Ascending aorta (tissue), 2 donors: Measurements from ENCODE around the gene CGAS. TPM values are rescaled to one million over a fixed set of nuclear protein-coding genes. Genes with fewer than 3 reads are reported as not detected.

Source experiments
- DNase-seq, 2 donors: peaks; one replicate each; pipeline ENCODE4 v3.0.0-alpha.2; 2019; ENCODE audit warnings: low spot score in 2 of 2
- H3K27ac ChIP-seq, 2 donors: fragments of 200-600 bp; sonication (generic); one replicate each; pipeline ENCODE4 v1.5.1; 2016 to 2017; ENCODE audit warnings: mild to moderate bottlenecking in 1 of 2
- H3K27me3 ChIP-seq: fragments of 200-600 bp; sonication (generic); one replicate; pipeline ENCODE4 v1.5.1; 2017
- H3K36me3 ChIP-seq, 2 donors: fragments of 200-600 bp; sonication (generic); one replicate each; pipeline ENCODE4 v1.5.1; 2016
- H3K4me1 ChIP-seq, 2 donors: fragments of 200-600 bp; sonication (generic); one replicate each; pipeline ENCODE4 v1.5.1; 2016 to 2017; ENCODE audit warnings: mild to moderate bottlenecking in 1 of 2
- H3K4me3 ChIP-seq, 2 donors: fragments of 200-600 bp; sonication (generic); one replicate each; pipeline ENCODE4 v1.5.1; 2016 to 2017; ENCODE audit warnings: mild to moderate bottlenecking in 1 of 2
- H3K9me3 ChIP-seq, 2 donors: fragments of 200-600 bp; sonication (generic); one replicate each; pipeline ENCODE4 v1.5.1; 2016
- intact Hi-C: fragments of 100-400 bp; cut with DNase I; formaldehyde crosslinking; loops from one replicate; pipeline ENCODE4 v1.15.1; 2023
- total RNA-seq: library from RNA; depleted of rRNA; stranded (reverse); fragments of >200 nt; gene quantifications from one replicate; pipeline ENCODE4 v1.1.0, GENCODE V29; 2016
- TF ChIP-seq, protein P1 (sequence below), 3 experiments: fragments of 200-600 bp in 2 of 3; fragments of 450-650 bp in 1 of 3; sonication (generic) in 2 of 3; IDR thresholded peaks; one replicate each; pipeline ENCODE4 v1.5.1; 2016 to 2019; ENCODE audit warnings: antibody characterized with exemption in 3 of 3, mild to moderate bottlenecking in 1 of 3, moderate library complexity in 1 of 3

CGAS gene
- total RNA-seq, 1 donor from 2014 or later, result 15.9 TPM

GRCh38 chr6:73455865-73456629 lies 4.0 kb upstream of the CGAS start:
- Histone ChIP-seq H3K9me3 (no peaks in the 10 kb centered on the region), H3K27ac (no peak overlapping the region), H3K4me1 (no peaks in the 10 kb centered on the region), H3K36me3 (no peaks in the 10 kb centered on the region), H3K27me3 (no peaks in the 10 kb centered on the region), H3K4me3 (no peak overlapping the region)
- intact Hi-C loops, result no loop called here
- DNase-seq, result no peak
- TF ChIP-seq, protein P1, sequence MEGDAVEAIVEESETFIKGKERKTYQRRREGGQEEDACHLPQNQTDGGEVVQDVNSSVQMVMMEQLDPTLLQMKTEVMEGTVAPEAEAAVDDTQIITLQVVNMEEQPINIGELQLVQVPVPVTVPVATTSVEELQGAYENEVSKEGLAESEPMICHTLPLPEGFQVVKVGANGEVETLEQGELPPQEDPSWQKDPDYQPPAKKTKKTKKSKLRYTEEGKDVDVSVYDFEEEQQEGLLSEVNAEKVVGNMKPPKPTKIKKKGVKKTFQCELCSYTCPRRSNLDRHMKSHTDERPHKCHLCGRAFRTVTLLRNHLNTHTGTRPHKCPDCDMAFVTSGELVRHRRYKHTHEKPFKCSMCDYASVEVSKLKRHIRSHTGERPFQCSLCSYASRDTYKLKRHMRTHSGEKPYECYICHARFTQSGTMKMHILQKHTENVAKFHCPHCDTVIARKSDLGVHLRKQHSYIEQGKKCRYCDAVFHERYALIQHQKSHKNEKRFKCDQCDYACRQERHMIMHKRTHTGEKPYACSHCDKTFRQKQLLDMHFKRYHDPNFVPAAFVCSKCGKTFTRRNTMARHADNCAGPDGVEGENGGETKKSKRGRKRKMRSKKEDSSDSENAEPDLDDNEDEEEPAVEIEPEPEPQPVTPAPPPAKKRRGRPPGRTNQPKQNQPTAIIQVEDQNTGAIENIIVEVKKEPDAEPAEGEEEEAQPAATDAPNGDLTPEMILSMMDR (IDR thresholded peaks at IDR 0.05), result no peak

DNA sequence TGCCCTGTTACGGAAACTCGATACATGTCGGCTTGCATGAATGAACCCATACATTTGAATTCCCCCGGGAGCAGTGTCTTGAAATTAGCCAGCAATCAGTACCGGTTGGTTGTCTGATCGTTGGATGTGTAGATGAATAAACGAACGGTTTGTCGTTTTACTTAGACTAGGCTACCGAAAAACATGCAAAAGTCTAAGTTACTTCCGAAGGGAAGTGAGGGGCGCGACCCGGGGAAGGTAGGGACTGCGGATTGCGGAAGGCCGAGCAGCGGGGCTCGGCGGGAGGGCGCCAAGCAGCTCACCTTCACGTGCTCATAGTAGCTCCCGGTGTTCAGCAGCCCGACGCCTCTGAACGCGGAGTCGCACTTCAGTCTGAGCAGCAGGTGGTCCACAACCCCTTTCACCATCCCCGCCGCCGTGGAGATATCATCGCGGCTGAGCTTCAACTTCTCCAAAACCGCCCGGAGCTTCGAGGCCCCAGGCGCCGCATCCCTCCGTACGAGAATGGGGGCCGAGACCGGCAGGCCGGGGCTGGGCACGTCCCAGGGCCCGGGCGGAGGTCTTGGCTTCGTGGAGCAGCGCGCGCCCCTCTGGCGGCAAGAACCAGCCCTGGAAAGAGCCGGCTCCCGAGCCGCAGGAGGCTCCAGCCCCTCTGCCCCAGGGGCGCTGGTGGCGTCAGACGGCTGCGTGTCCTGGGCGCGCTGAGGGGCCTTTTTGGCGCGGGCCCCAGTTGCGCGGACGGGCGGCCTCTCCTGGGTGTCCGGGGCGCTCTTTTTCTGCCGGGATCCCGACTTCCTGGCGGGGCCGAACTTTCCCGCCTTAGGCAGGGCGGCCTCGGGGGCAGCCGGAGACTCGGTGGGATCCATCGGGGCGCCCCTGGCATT lies 632 bp downstream of the CGAS start:
- H3K36me3 ChIP-seq, result no peaks in the 10 kb centered on the region
- H3K9me3 ChIP-seq, result no peaks in the 10 kb centered on the region
- H3K4me3 ChIP-seq, result peak overlapping the region; percentile 69 to 78
- TF ChIP-seq, protein P1 (IDR thresholded peaks at IDR 0.05), result no peak
- intact Hi-C loops, result loop anchor here (5.0 kb wide), 2 partner anchors 136 to 201 kb away; partner anchors contain the start of gene SLC17A5
- H3K27ac ChIP-seq, result peak overlapping the region; percentile 72 to 91
- no peaks in the 10 kb centered on the region for H3K27me3 ChIP-seq
- no peaks in the 10 kb centered on the region for H3K4me1 ChIP-seq
- peak in 1 of 2 donors; percentile 73 for DNase-seq

- H3K4me3 ChIP-seq, result no peak overlapping the region
- H3K27ac ChIP-seq, result no peak overlapping the region
- DNase-seq, result no peak
- H3K4me1 ChIP-seq, result no peaks in the 10 kb centered on the region
- no peaks in the 10 kb centered on the region for H3K9me3 ChIP-seq
- TF ChIP-seq, protein P1 (IDR thresholded peaks at IDR 0.05), result no peak
- no peaks in the 10 kb centered on the region for H3K27me3 ChIP-seq
- peaks cover 7 to 38% of the 10 kb centered on the region in 2 donors for H3K36me3 ChIP-seq
- intact Hi-C loops, result no loop called here
Measured at GRCh38 chr6:73443555-73443954, 8.5 kb downstream of the CGAS start.

- intact Hi-C loops, result no loop called here
- Histone ChIP-seq H3K36me3 (peaks cover 17 to 62% of the 10 kb centered on the region in 2 donors), H3K27ac (no peak overlapping the region), H3K27me3 (no peaks in the 10 kb centered on the region), H3K9me3 (no peaks in the 10 kb centered on the region), H3K4me1 (no peaks in the 10 kb centered on the region), H3K4me3 (no peak overlapping the region)
- TF ChIP-seq, protein P1 (IDR thresholded peaks at IDR 0.05), result no peak
- DNase-seq, result no peak
Measured at GRCh38 chr6:73435236-73435635, 16.9 kb downstream of the CGAS start.

DNA sequence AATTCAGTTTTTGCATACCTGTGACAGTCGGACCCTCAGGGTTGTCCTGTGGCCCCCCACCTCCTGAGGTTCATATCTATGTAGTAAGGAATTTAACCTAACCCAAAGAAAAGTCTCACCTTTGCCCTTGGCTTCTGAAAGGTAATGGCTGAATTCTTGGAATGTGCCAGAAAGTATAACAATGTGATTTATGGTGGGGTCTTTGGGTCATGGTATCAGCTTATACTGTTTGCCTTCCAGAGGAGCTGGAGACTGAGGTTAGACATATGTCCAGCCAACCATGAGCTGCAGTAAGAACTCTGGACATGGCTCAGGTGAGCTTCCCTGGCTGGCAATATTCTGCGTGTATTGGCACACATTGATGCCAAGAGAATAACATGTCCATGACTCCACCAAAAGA lies 30.6 kb downstream of the CGAS start:
- no peak for DNase-seq
- intact Hi-C loops, result no loop called here
- Histone ChIP-seq H3K27me3 (no peaks in the 10 kb centered on the region), H3K27ac (no peak overlapping the region), H3K4me3 (no peak overlapping the region), H3K36me3 (peaks cover 14 to 15% of the 10 kb centered on the region in 2 donors), H3K9me3 (no peaks in the 10 kb centered on the region), H3K4me1 (no peaks in the 10 kb centered on the region)
- TF ChIP-seq, protein P1 (IDR thresholded peaks at IDR 0.05), result no peak
